GM12892 (cell line): ENCODE results near the gene KRT76.

Source experiments
- DNase-seq: peaks from one replicate; pipeline ENCODE4 v3.0.0; 2011; ENCODE audit not compliant: insufficient read length
- FAIRE-seq: peaks from 2 replicates; lab custom pipeline; 2011; peaks lifted over from hg19 to GRCh38; lab: Jason Lieb, UNC
- POLR2A ChIP-seq: IDR thresholded peaks from 2 replicates; pipeline ENCODE4 v1.6.1; 2011; ENCODE audit warnings: low read depth, low read length, control low read depth
- POLR2AphosphoS5 ChIP-seq: IDR thresholded peaks from 2 replicates; pipeline ENCODE4 v1.6.1; 2011; ENCODE audit warnings: low read depth, low read length, control low read depth
- TAF1 ChIP-seq: IDR thresholded peaks from 2 replicates; pipeline ENCODE4 v1.6.1; 2011; ENCODE audit warnings: low read depth, mild to moderate bottlenecking, control low read depth, low read length, borderline replicate concordance

The KRT76 gene

DNA sequence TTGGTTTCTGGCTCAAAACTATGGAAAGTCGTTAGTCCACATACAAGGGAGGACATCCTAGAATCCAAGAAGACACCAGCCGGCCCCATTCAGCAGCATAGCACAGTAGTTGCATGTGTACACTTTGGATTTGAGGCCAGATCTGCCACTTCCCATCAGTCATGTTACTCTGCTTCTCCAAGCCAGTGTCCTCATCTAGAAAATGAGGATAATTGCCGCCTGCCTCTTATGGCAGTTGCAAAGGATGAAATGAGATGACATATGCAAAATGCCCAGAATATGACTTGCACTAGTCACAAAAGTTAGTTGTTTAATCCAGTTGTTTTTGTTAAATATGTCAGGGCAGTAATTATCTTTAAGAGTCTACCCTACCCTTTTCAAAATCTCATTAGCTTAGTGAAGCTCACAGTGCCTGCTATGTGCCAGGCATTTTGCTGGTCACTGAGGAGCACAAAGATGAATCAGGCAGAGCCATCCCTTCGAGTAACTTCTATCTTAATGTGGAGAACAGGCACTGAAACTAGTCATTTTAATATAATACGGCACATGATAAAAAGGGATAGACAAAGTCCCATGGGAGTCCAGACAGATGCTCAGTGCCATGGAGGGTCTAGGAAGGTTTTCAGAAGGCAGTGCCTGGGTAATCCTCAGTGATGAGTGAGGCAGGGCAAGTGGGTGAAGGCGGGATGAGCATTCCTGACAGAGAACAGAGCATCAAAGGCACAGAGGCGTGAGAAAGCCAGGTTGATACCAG is 6.6 kb upstream of the KRT76 start:
- FAIRE-seq: no peak
- DNase-seq: no peak
- TF ChIP-seq TAF1 (no peak), POLR2AphosphoS5 (no peak), POLR2A (no peak)

DNA sequence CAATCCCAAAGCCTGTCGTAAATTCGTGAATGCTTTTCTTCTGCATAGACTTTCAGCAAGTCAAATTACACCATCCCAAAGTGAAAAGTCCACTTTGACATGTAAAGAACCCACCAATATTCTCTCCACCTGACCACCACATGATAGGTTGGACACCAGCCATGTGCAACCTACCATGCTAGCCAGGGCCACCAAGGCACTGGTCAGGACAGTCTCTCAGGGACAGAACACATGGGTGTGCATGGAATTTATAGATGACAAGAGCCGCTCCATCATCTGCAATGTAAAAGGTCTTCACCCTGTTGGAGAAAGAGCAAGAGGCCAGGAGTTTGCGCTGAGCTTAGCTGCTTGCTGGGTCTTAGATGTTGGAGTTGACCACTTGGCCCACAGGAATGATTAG is 5.4 kb upstream of the KRT76 start:
- DNase-seq: no peak
- TF ChIP-seq POLR2A (no peak), POLR2AphosphoS5 (no peak), TAF1 (no peak)
- no peak for FAIRE-seq

DNA sequence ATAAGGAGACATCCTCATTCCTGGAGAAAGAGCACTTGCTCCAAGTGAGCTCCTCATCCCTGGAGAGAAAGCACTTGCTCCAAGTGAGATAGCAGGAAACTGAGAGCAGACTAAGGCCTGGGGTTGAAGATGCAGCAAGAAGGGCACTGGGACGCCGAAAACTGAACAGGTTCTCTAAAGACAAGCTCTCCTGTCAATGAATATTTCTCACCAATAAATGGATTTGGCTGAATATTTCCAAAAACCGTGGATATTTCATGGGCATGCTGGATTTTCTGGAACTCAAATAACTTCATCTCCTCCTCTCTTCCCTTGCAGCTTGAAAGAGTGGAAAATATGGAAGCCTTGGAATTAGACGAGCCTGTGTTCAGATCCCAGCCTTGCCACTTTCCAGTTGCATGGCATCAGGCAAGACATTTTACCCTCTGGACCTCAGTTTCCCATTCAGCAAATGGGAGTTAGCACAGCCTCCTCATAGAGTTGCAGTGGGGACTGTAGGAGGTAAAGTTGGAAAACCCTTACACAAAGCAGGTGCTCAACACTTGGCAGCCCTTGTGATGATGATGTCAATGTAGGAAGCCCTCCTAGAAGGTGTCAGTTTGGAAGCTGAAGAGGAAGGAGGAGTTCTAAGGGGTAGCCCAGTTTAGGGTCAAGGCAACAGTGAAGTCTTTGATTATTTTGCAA is 4.4 kb upstream of the KRT76 start:
- TF ChIP-seq POLR2AphosphoS5 (no peak), TAF1 (no peak), POLR2A (no peak)
- FAIRE-seq (no peak), DNase-seq (no peak)

DNA sequence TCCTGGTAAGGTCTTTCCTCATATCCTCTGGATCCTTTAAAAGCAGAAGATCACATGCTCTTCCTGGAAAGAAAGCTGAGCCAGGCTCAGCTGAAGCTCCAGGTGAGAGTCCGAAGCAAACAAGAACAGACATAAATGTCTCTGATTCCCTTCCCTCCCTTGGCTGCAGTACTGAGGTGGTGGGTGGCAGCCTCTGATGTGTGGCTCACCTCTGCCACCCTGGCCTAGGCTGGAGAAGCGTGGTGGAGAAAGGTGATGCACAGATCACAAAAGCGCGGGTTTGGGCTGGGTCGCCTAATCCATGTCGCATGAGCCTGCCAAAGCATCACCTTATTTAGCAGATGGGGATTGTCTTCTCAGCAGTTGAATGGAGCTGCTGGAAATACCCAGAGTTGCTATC is 2.8 kb upstream of the KRT76 start:
- FAIRE-seq (no peak), DNase-seq (no peak)
- no peak for TF ChIP-seq POLR2A

DNA sequence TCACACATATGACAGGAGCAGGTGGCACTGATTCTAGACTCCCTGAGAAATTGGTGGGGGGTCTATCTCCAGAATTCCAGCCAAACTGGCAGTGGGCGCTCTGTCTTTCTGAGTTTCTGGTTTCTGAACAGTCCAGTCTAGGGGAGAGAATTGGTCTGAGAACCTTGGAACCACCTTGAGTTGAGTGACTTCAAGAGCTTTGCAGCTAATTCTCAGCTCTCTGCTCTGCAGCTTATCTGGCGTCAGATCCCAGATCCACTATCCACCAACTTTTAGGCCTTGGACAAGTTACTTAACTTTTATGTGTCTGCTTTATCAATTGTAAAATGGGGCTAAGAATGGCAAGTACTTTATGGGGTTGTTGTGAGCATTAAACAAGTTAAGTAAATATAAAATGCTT is 1.7 kb upstream of the KRT76 start:
- DNase-seq (no peak), FAIRE-seq (no peak)
- TF ChIP-seq TAF1: no peak
- no peak for TF ChIP-seq POLR2A
- TF ChIP-seq POLR2AphosphoS5: no peak

DNA sequence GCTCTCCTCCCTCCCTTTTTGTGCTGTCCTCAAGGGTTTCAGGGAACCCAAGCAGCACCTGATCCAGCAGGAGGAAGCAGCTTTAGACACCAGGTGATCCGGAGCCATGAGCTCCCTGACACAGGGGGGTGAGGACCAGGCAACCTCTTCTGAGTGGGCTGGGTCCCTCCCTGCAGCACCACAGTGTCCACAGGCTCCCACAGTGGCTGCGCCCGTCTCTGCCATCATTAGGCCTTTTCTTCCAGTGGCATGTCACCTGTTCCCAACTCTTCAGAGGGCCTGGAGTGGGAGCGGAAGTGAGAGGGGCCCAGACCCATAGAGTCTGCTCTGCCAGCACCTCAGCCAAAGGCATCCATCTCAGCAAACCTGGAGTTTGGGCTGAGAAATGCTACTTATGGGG is 421 bp upstream of the KRT76 start:
- DNase-seq: no peak
- FAIRE-seq: no peak
- TF ChIP-seq POLR2AphosphoS5: no peak
- no peak for TF ChIP-seq TAF1
- TF ChIP-seq POLR2A: no peak

- DNase-seq (no peak), FAIRE-seq (no peak)
- no peak for TF ChIP-seq TAF1
- no peak for TF ChIP-seq POLR2AphosphoS5
- TF ChIP-seq POLR2A: no peak
Measured at GRCh38 chr12:52776435-52776834, 710 bp downstream of the KRT76 start.

DNA sequence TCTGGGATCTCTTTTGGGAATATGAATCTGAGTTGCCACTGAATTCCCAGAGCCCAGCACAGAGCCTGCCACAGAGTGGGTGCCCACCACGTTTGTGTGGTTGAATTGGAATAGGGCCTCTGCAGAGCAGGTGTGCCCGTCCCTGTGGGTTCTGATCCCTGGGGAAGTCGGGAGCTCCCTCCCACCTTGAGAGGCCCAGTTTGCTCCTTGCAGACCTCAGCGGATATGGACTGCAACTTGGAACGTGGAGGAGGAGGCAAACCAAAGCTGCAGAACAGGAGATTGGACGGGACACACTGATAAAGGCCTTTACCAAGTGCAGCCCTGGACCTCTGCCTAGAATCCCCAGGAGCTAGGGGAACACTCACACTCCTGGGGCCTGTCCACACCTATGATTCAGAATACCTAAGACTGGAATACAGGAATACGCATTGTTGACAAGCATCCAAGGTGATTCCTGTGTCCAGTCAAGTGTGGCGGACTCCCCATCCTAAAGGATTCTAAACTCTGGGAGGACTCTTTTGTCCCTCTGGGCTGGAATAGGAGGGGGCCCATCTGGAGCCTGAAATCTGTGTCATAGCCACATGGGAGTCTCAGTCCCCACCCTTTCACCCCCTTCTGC is 2.4 kb downstream of the KRT76 start:
- no peak for TF ChIP-seq TAF1
- TF ChIP-seq POLR2A: no peak
- no peak for TF ChIP-seq POLR2AphosphoS5
- no peak for DNase-seq
- FAIRE-seq: no peak

- TF ChIP-seq POLR2AphosphoS5 (no peak), TAF1 (no peak), POLR2A (no peak)
- no peak for DNase-seq
- no peak for FAIRE-seq
Measured at GRCh38 chr12:52772772-52773171, 4.4 kb downstream of the KRT76 start.

GRCh38 chr12:52772188-52772587 is 5.0 kb downstream of the KRT76 start:
- TF ChIP-seq POLR2AphosphoS5 (no peak), POLR2A (no peak), TAF1 (no peak)
- DNase-seq (no peak), FAIRE-seq (no peak)

DNA sequence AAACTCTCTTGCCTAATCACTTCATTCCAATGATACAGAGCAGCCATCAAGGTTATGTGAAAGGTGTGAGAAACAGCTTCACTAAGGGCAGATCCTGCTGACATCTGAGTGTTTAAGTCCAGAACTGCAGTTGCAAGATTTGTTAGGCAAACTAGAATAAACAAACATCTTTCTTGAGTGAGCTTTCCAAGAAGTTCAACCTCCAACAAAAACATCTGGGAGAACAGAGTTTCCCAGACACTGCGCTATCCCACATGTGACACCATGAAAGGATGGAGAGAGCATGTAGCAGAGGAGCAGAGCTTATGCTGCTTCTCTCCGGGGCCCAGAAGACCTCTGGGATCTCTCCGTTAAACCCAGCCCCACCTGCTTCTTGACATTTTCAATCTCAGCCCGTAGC is 5.6 kb downstream of the KRT76 start:
- TF ChIP-seq TAF1: no peak
- no peak for TF ChIP-seq POLR2AphosphoS5
- TF ChIP-seq POLR2A: no peak
- DNase-seq (no peak), FAIRE-seq (no peak)
